Stimulated activated CD4-positive, alpha-beta T cell treated with anti-CD3 and anti-CD28 coated beads, Interleukin-1b, Interleukin-23, amount 100 ng/mL, for 1 hour (primary cell): ENCODE results near the gene ITPKC.
"Not testable (repeated sequence)": the region's sequence is repeated elsewhere in the genome, so short reads cannot be mapped to it uniquely, and the experiment has no call there.

Experiments used
- DNase-seq, 2 donors: peaks; one replicate each; pipeline ENCODE4 v3.0.0-alpha.2; 2020; ENCODE audit warnings: low read depth in 2 of 2

The ITPKC gene

GRCh38 chr19:40716031-40716481 is 856 bp upstream of the ITPKC start:
- peak; percentile 35 to 46 for DNase-seq

- no peak for DNase-seq
These were observed 490 bp downstream of the ITPKC start for GRCh38 chr19:40717325-40717879.

- no peak for DNase-seq
These were observed 1.2 kb downstream of the ITPKC start for GRCh38 chr19:40717880-40718773.

- DNase-seq, result no peak
These were observed 2.0 kb downstream of the ITPKC start for GRCh38 chr19:40718774-40719391.

- DNase-seq, result no peak
These were observed 2.5 kb downstream of the ITPKC start for GRCh38 chr19:40719414-40719894.

GRCh38 chr19:40721140-40721486 is 4.2 kb downstream of the ITPKC start:
- no peak for DNase-seq

GRCh38 chr19:40721936-40722661 is 5.2 kb downstream of the ITPKC start:
- no peak for DNase-seq

- DNase-seq, result no peak
These were observed 6.8 kb downstream of the ITPKC start for GRCh38 chr19:40723661-40724254.

- no peak for DNase-seq
These were observed 7.4 kb downstream of the ITPKC start for GRCh38 chr19:40724315-40724714.

GRCh38 chr19:40724855-40725254 is 7.9 kb downstream of the ITPKC start:
- no peak for DNase-seq

- no peak for DNase-seq
These were observed 9.4 kb downstream of the ITPKC start for GRCh38 chr19:40726279-40726678.

- not testable (repeated sequence) for DNase-seq
These were observed 13.2 kb downstream of the ITPKC start for GRCh38 chr19:40730065-40730464.

GRCh38 chr19:40732304-40732703 is 15.4 kb downstream of the ITPKC start:
- not testable (repeated sequence) for DNase-seq

- no peak for DNase-seq
These were observed 16.2 kb downstream of the ITPKC start for GRCh38 chr19:40733149-40733548.

GRCh38 chr19:40735013-40735771 is 18.3 kb downstream of the ITPKC start:
- no peak for DNase-seq

GRCh38 chr19:40736661-40737060 is 19.7 kb downstream of the ITPKC start:
- no peak for DNase-seq

- no peak for DNase-seq
These were observed 20.3 kb downstream of the ITPKC start for GRCh38 chr19:40737102-40737644.

- DNase-seq, result no peak
These were observed 22.3 kb downstream of the ITPKC start for GRCh38 chr19:40739030-40739839.

GRCh38 chr19:40739871-40740703 is 23.2 kb downstream of the ITPKC start:
- no peak for DNase-seq
